ENCODE results near the gene WWC2. TPM values are rescaled to one million over a fixed set of nuclear protein-coding genes. Genes with fewer than 3 reads are reported as not detected.

The WWC2 gene
- total RNA-seq, 1 experiment from 2014 or later = 39.1 TPM

- Histone ChIP-seq H3K4me1 (ENCODE audit: control insufficient read depth in 1 of 2, insufficient read depth in 2 of 2, low read length in 2 of 2) (peaks cover 18 to 29% of the 10 kb centered on the region in 2 experiments), H2AFZ (ENCODE audit: low read depth, low read length, poor library complexity, severe bottlenecking) (no peak overlapping the region), H3K79me2 (ENCODE audit: insufficient read depth, low read length) (no peaks in the 10 kb centered on the region), H3K27me3 (ENCODE audit: insufficient read depth, low read length) (no peaks in the 10 kb centered on the region), H3K9me2 (ENCODE audit: insufficient read depth) (no peaks in the 10 kb centered on the region), H4K20me1 (ENCODE audit: insufficient read depth) (no peaks in the 10 kb centered on the region), H3K9ac (ENCODE audit: low read length) (no peak overlapping the region), H3K4me3 (replicated peaks in 1 of 2; ENCODE audit: low read depth in 1 of 2, low read length in 2 of 2) (no peak overlapping the region), H3K36me3 (ENCODE audit: control insufficient read depth in 1 of 2, insufficient read depth in 2 of 2, low read length in 2 of 2) (peaks cover 0 to 31% of the 10 kb centered on the region in 2 experiments; a peak in 2 of 4 replicates), H3K4me2 (ENCODE audit: low read length) (no peak overlapping the region), H3K9me3 (ENCODE audit: control insufficient read depth in 1 of 2, insufficient read depth in 1 of 2, low read depth in 1 of 2, low read length in 2 of 2) (no peaks in the 10 kb centered on the region), H3K27ac (ENCODE audit: low read depth, low read length) (no peak overlapping the region)
- ChIA-PET POLR2A (no interaction called here), CTCF (interaction anchor here (1.0 kb wide), 1 partner anchor 171 kb away, joined by 3 read pairs; no protein-coding TSS in a partner anchor), RAD21 (ENCODE audit: low non-redundant PET in 1 of 2, low total read pairs in 2 of 2, uncharacterized antibody in 2 of 2, unreplicated experiment in 2 of 2) (no interaction called here)
- DNase-seq (ENCODE audit: low read depth, low spot score) (no peak), ATAC-seq (no peak)
- no TSS peak for BruUV-seq (replicated peaks)
- no peak for TF ChIP-seq JUND (IDR thresholded peaks at IDR 0.05)
- TF ChIP-seq ELF1 (IDR thresholded peaks at IDR 0.05; ENCODE audit: borderline replicate concordance, low read depth) = no peak
- no peak for TF ChIP-seq ATF3 (IDR thresholded peaks at IDR 0.05)
- TF ChIP-seq YY1 (IDR thresholded peaks at IDR 0.05; ENCODE audit: extremely low read depth, insufficient replicate concordance, low read depth, low read length) = no peak
- no peak for TF ChIP-seq FOSL1 (IDR thresholded peaks at IDR 0.05; ENCODE audit: low read depth)
- TF ChIP-seq EZH2 (IDR thresholded peaks at IDR 0.05) = no peak
- TF ChIP-seq POLR2A (IDR thresholded peaks at IDR 0.05; ENCODE audit: borderline replicate concordance, extremely low read depth, insufficient read depth, insufficient read length) = no peak
- no peak for TF ChIP-seq EZH2phosphoT487 (IDR thresholded peaks at IDR 0.05; ENCODE audit: borderline replicate concordance)
- no peak for TF ChIP-seq REST (IDR thresholded peaks at IDR 0.05; ENCODE audit: low read depth)
- TF ChIP-seq SP1 (IDR thresholded peaks at IDR 0.05; ENCODE audit: low read depth) = no peak
- TF ChIP-seq EGR1 (IDR thresholded peaks at IDR 0.05; ENCODE audit: low read depth) = no peak
- TF ChIP-seq MAX (IDR thresholded peaks at IDR 0.05) = no peak
- no peak for TF ChIP-seq TCF7L2 (IDR thresholded peaks at IDR 0.05; ENCODE audit: borderline replicate concordance, extremely low read depth, insufficient read depth, insufficient read length)
- no peak for TF ChIP-seq ZBTB33 (IDR thresholded peaks at IDR 0.05; ENCODE audit: extremely low read depth, insufficient replicate concordance, low read length)
- no peak for TF ChIP-seq SIN3A (IDR thresholded peaks at IDR 0.05; ENCODE audit: low read depth)
- intact Hi-C loops (cut with micrococcal nuclease) = no loop called here
Measured at GRCh38 chr4:183244019-183244418, 145.0 kb downstream of the WWC2 start.
